H1 (cell line): ENCODE measurements around the gene HLA-DOB. TPM values are rescaled to one million over a fixed set of nuclear protein-coding genes. Genes with fewer than 3 reads are reported as not detected.

Source experiments
- CTCF ChIA-PET: fragments of 300-600 bp; sonication (Branson Sonifier 250); formaldehyde crosslinking; loops from one replicate; lab custom pipeline; 2021; ENCODE audit not compliant: partially characterized antibody; lab: Charles Lee
- POLR2A ChIA-PET: fragments of 300-600 bp; sonication (Branson Sonifier 250); formaldehyde crosslinking; loops from one replicate; lab custom pipeline; 2021; ENCODE audit warnings: inconsistent platforms; ENCODE audit not compliant: partially characterized antibody; lab: Charles Lee
- DNase-seq, 2 experiments: peaks; one replicate each; pipeline versions ENCODE4 v3.0.0 to v3.0.0-alpha.2; 2010 to 2022; ENCODE audit warnings: low spot score in 2 of 2, low read depth in 1 of 2, mixed read lengths in 1 of 2
- FAIRE-seq: peaks from 2 replicates; lab custom pipeline; 2011; peaks lifted over from hg19 to GRCh38; lab: Jason Lieb, UNC
- H2AFZ ChIP-seq: 2 replicates; pipeline ENCODE4 v1.8.1; 2012; ENCODE audit warnings: low read length, inconsistent platforms
- H2AK5ac ChIP-seq: 2 replicates; pipeline ENCODE4 v1.6.1; 2013; ENCODE audit warnings: low read depth, low read length
- H2BK120ac ChIP-seq: replicated peaks from 2 replicates; pipeline ENCODE3; 2013; ENCODE audit warnings: low read depth, low read length, inconsistent platforms
- H2BK12ac ChIP-seq: 2 replicates; pipeline ENCODE4 v1.6.1; 2013; ENCODE audit warnings: low read depth, low read length
- H2BK15ac ChIP-seq: 2 replicates; pipeline ENCODE4 v1.6.1; 2013; ENCODE audit warnings: low read length
- H2BK20ac ChIP-seq: 2 replicates; pipeline ENCODE4 v1.6.1; 2013; ENCODE audit warnings: low read length
- H2BK5ac ChIP-seq: 2 replicates; pipeline ENCODE4 v1.6.1; 2013; ENCODE audit warnings: low read depth, low read length
- H3K14ac ChIP-seq: 2 replicates; pipeline ENCODE4 v1.6.1; 2013; ENCODE audit warnings: inconsistent platforms; ENCODE audit not compliant: insufficient read length
- H3K18ac ChIP-seq: 2 replicates; pipeline ENCODE4 v1.6.1; 2013; ENCODE audit warnings: low read length; ENCODE audit errors: extremely low read depth
- H3K23ac ChIP-seq: 2 replicates; pipeline ENCODE4 v1.6.1; 2013; ENCODE audit warnings: inconsistent platforms; ENCODE audit not compliant: insufficient read length
- H3K23me2 ChIP-seq: 2 replicates; pipeline ENCODE4 v1.6.1; 2013; ENCODE audit warnings: low read depth, low read length
- H3K27ac ChIP-seq: 2 replicates; pipeline ENCODE4 v1.6.1; 2011; ENCODE audit warnings: low read depth, low read length, inconsistent platforms
- H3K27me3 ChIP-seq, 4 experiments: replicated peaks in 1 of 4; 1 replicate in 1 of 4; 2 replicates in 3 of 4; pipeline versions ENCODE4 v1.6.1 to v1.8.1; 2011 to 2013; ENCODE audit warnings: low read length in 3 of 4, mild to moderate bottlenecking in 3 of 4, inconsistent platforms in 2 of 4, mixed read lengths in 2 of 4, moderate library complexity in 1 of 4; ENCODE audit not compliant: control insufficient read depth in 3 of 4, insufficient read depth in 3 of 4; ENCODE audit errors: extremely low read depth in 1 of 4
- H3K36me3 ChIP-seq, 4 experiments: 2 replicates each; pipeline versions ENCODE4 v1.6.1 to v1.8.1; 2011 to 2013; ENCODE audit warnings: mild to moderate bottlenecking in 4 of 4, low read length in 3 of 4, moderate library complexity in 2 of 4, control low read depth in 1 of 4, inconsistent platforms in 1 of 4; ENCODE audit not compliant: insufficient read depth in 4 of 4, control insufficient read depth in 2 of 4
- H3K4ac ChIP-seq: replicated peaks from 2 replicates; pipeline ENCODE3; 2013; ENCODE audit warnings: low read length, low read depth, mixed read lengths, inconsistent platforms; ENCODE audit not compliant: insufficient read length
- H3K4me1 ChIP-seq, 4 experiments: replicated peaks in 1 of 4; 1 replicate in 1 of 4; 2 replicates in 3 of 4; pipeline versions ENCODE4 v1.6.1 to v1.8.1; 2011 to 2013; ENCODE audit warnings: low read length in 3 of 4, inconsistent platforms in 2 of 4, mixed read lengths in 1 of 4; ENCODE audit not compliant: insufficient read depth in 4 of 4, control insufficient read depth in 3 of 4
- H3K4me2 ChIP-seq, 2 experiments: 2 replicates each; pipeline versions ENCODE4 v1.6.1 to v1.8.1; 2011 to 2013; ENCODE audit warnings: low read depth in 2 of 2, low read length in 2 of 2, control low read depth in 1 of 2, inconsistent platforms in 1 of 2, mild to moderate bottlenecking in 1 of 2; ENCODE audit not compliant: insufficient read depth in 1 of 2
- H3K4me3 ChIP-seq, 4 experiments: fragments of 200-600, 300-600 bp in 1 of 4; sonication (generic), shearing (Covaris generic), sonication (Bioruptor Twin) in 1 of 4; 2 replicates each; pipeline versions ENCODE4 v1.5.1 to v1.8.1; 2011 to 2016; ENCODE audit warnings: low read length in 4 of 4, low read depth in 3 of 4, control low read depth in 2 of 4, inconsistent platforms in 2 of 4, mild to moderate bottlenecking in 2 of 4, mixed read lengths in 1 of 4, moderate library complexity in 1 of 4; ENCODE audit not compliant: insufficient read depth in 2 of 4; ENCODE audit errors: extremely low read depth in 1 of 4
- H3K56ac ChIP-seq: replicated peaks from 2 replicates; pipeline ENCODE3; 2013; ENCODE audit warnings: low read depth, mild to moderate bottlenecking, mixed read lengths, low read length, inconsistent platforms; ENCODE audit not compliant: insufficient read length
- H3K79me1 ChIP-seq: 2 replicates; pipeline ENCODE4 v1.6.1; 2013; ENCODE audit warnings: low read depth, low read length, control low read depth
- H3K79me2 ChIP-seq, 2 experiments: 2 replicates each; pipeline versions ENCODE4 v1.6.1 to v1.8.1; 2012 to 2013; ENCODE audit warnings: low read length in 2 of 2, mild to moderate bottlenecking in 2 of 2, inconsistent platforms in 1 of 2; ENCODE audit not compliant: insufficient read depth in 2 of 2, control insufficient read depth in 1 of 2
- H3K9ac ChIP-seq, 4 experiments: replicated peaks in 1 of 4; 1 replicate in 1 of 4; 2 replicates in 3 of 4; pipeline versions ENCODE4 v1.6.1 to v1.8.1; 2011 to 2013; ENCODE audit warnings: low read depth in 3 of 4, low read length in 3 of 4, control low read depth in 2 of 4, mild to moderate bottlenecking in 2 of 4, moderate library complexity in 2 of 4, inconsistent platforms in 1 of 4; ENCODE audit errors: extremely low read depth in 1 of 4
- H3K9me3 ChIP-seq, 2 experiments: 2 replicates each; pipeline versions ENCODE4 v1.6.1 to v1.8.1; 2012 to 2013; ENCODE audit warnings: mild to moderate bottlenecking in 2 of 2, moderate library complexity in 2 of 2, control low read depth in 1 of 2, inconsistent platforms in 1 of 2, low read depth in 1 of 2, low read length in 1 of 2, mixed read lengths in 1 of 2; ENCODE audit not compliant: insufficient read depth in 2 of 2
- H4K20me1 ChIP-seq, 2 experiments: replicated peaks in 1 of 2; 2 replicates each; pipeline versions ENCODE3 to v1.8.1; 2011 to 2013; ENCODE audit warnings: inconsistent platforms in 2 of 2, low read length in 2 of 2, mild to moderate bottlenecking in 1 of 2; ENCODE audit not compliant: insufficient read depth in 2 of 2, control insufficient read depth in 1 of 2
- H4K5ac ChIP-seq: 2 replicates; pipeline ENCODE4 v1.6.1; 2013; ENCODE audit warnings: low read length, low read depth, mixed read lengths, inconsistent platforms; ENCODE audit not compliant: insufficient read length
- H4K8ac ChIP-seq: 2 replicates; pipeline ENCODE4 v1.8.0; 2013; ENCODE audit warnings: mild to moderate bottlenecking, moderate library complexity, low read length, inconsistent platforms; ENCODE audit not compliant: insufficient read depth; ENCODE audit errors: extremely low read depth
- H4K91ac ChIP-seq: replicated peaks from 2 replicates; pipeline ENCODE3; 2013; ENCODE audit warnings: low read length, mixed read lengths, inconsistent platforms; ENCODE audit not compliant: insufficient read length
- EGR1 ChIP-seq: IDR thresholded peaks from 2 replicates; pipeline ENCODE4 v1.6.1; 2011; ENCODE audit warnings: low read depth, low read length, borderline replicate concordance
- JUN ChIP-seq: IDR thresholded peaks from 2 replicates; pipeline ENCODE4 v1.6.1; 2011; ENCODE audit warnings: low read depth, mild to moderate bottlenecking, improper control_type of control experiment, low read length
- PHF8 ChIP-seq: fragments of 200-600 bp; sonication (generic); conservative IDR thresholded peaks from 2 replicates; pipeline ENCODE4 v1.7.1; 2012; ENCODE audit warnings: low read depth, mild to moderate bottlenecking, inconsistent platforms, low read length, moderate library complexity
- SUZ12 ChIP-seq: fragments of 200-600 bp; sonication (generic); IDR thresholded peaks from 2 replicates; pipeline ENCODE4 v1.6.1; 2012; ENCODE audit warnings: mild to moderate bottlenecking, inconsistent platforms, low read length, moderate library complexity, mixed read lengths
- WGBS, 2 experiments: shearing (Covaris generic) in 1 of 2; methylation state at CpG; one replicate each; pipeline versions ENCODE4 v1.1.6 to v1.1.7; 2013 to 2015; ENCODE audit warnings: low lambda C conversion rate in 2 of 2, mixed read lengths in 2 of 2, inconsistent platforms in 1 of 2, low coverage in 1 of 2, missing lambda C conversion rate in 1 of 2; ENCODE audit not compliant: insufficient replicate concordance in 2 of 2, insufficient coverage in 1 of 2, insufficient read length in 1 of 2; ENCODE audit errors: extremely low coverage in 1 of 2, missing lambda C conversion rate in 1 of 2; 5-methylcytosine and 5-hydroxymethylcytosine counted together
- polyA plus RNA-seq, 7 experiments: library from polyadenylated mRNA; depleted of rRNA in 3 of 7; stranded (reverse) in 5 of 7; unstranded in 2 of 7; fragments of >200 nt in 5 of 7; fragments of 200-250 nt in 2 of 7; gene quantifications; 1 replicate in 5 of 7; 2 replicates in 1 of 7; 4 replicates in 1 of 7; pipeline versions ENCODE4 v1.2.1 to v1.2.3, GENCODE V29; 2011 to 2013; ENCODE audit warnings: missing spikeins in 2 of 7, mixed read lengths in 2 of 7
- total RNA-seq: library from RNA; stranded (reverse); fragmentation: NEBNext Ultra II Directional; extraction: Animal tissue kit (Norgen Biotek cat#: 25700); gene quantifications from 2 replicates; pipeline ENCODE4 v1.2.1, GENCODE V29; 2021

HLA-DOB gene
- total and polyA plus RNA-seq, 2 of the 8 experiments (the other 6 are each of a cell fraction or from before 2014, with no cell fraction given) = 0.35 TPM; not detected in 1

GRCh38 chr6:32832535-32832934, 15.7 kb upstream of the HLA-DOB start:
- CTCF ChIA-PET = interaction anchor here (1.0 kb wide), 1 partner anchor 36 kb away, joined by 4 read pairs; no protein-coding TSS in a partner anchor
- no peak for FAIRE-seq
- no peaks in the 10 kb centered on the region for H3K79me1 ChIP-seq
- TF ChIP-seq EGR1 = no peak
- no peak for TF ChIP-seq PHF8
- no peak for TF ChIP-seq JUN
- no peak for TF ChIP-seq SUZ12

More at GRCh38 chr6:32832535-32832934, 15.7 kb upstream of the HLA-DOB start:
- H2BK15ac ChIP-seq = no peak overlapping the region
- H4K5ac ChIP-seq = no peak overlapping the region
- no peak overlapping the region for H3K18ac ChIP-seq
- no peak overlapping the region for H3K27ac ChIP-seq
- peaks cover 0 to 2% (median 0%) of the 10 kb centered on the region in 4 experiments; a peak in 4 of 8 replicates for H3K36me3 ChIP-seq
- no peaks in the 10 kb centered on the region for H3K79me2 ChIP-seq
- H4K20me1 ChIP-seq = peaks cover 0 to 1% of the 10 kb centered on the region in 2 experiments
- POLR2A ChIA-PET = interaction anchor here (1.1 to 3.4 kb wide), 3 partner anchors 13 to 140 kb away, joined by 3 to 8 read pairs (median 3); no protein-coding TSS in a partner anchor
- no peak overlapping the region for H3K4me2 ChIP-seq
- no peaks in the 10 kb centered on the region; a peak in 1 of 7 replicates for H3K27me3 ChIP-seq
- no peak overlapping the region for H2BK20ac ChIP-seq
- H4K8ac ChIP-seq = peak overlapping the region; percentile 53; the same call in 1 of the 2 replicates
- no peak overlapping the region for H4K91ac ChIP-seq
- no peak overlapping the region for H3K4me3 ChIP-seq
- H3K9ac ChIP-seq = no peak overlapping the region
- peaks cover 2% of the 10 kb centered on the region for H3K23me2 ChIP-seq
- H2AK5ac ChIP-seq = no peak overlapping the region
- no peak overlapping the region for H2BK5ac ChIP-seq
- H3K9me3 ChIP-seq = no peaks in the 10 kb centered on the region
- DNase-seq = no peak
- no peak overlapping the region for H3K56ac ChIP-seq
- no peak overlapping the region for H2BK12ac ChIP-seq
- H2BK120ac ChIP-seq = no peak overlapping the region
- no peak overlapping the region for H3K23ac ChIP-seq
- peaks cover 0 to 2% (median under 1%) of the 10 kb centered on the region in 4 experiments; a peak in 5 of 7 replicates for H3K4me1 ChIP-seq
- no peak overlapping the region for H3K4ac ChIP-seq
- WGBS, 2 experiments = 87% methylated on average over 13 of the region's 13 CpGs; no CpG with 5 or more reads in 1 of the 2 experiments
- no peak overlapping the region for H3K14ac ChIP-seq
- H2AFZ ChIP-seq = no peak overlapping the region
